Activated gamma-delta T cell (primary cell): ENCODE data around the gene CERS3.

Source experiments
- DNase-seq: peaks from one replicate; lab custom pipeline; 2025; lab: John Stamatoyannopoulos, UW

CERS3 gene

DNA sequence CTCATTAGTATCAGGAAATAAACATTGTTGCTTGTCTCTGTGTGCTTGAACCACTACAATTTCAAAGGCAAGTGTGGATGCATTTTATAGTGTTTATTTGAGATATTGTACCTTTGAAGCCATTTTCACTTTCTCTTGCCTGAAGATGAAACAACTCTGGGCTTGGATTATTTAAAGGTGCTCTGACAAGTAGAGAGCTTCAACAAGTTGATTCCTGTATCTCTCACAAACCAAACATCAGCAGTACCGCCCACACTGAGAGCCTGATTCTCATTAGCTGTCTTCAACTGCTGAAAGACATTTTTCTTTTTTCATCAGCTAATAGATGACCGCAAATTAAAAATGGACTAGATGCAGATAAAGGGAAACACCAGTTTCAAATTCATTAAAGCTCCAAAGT is 806 bp upstream of the CERS3 start:
- DNase-seq, result no peak

DNA sequence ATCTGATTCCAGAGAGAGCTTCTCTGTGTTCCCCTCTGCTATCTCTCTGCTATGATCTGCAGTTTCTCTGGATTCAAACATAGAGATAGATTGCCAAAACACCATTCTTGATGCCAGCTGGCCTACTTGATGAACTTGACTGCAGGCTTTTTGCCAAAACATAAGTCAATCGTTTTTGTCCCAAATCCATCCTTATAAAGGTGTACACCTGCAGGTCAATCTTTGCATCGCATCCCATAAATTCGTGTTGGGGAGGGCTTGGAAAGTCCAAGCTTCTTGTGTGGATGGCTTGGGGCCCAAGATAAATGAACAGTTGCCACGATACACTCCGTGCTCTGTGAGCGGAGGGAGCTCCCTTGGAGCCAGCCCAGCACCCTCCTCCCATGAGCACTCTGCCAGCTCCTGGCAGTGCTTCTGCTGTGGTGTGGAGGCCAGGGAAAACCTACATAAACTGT is 2.7 kb downstream of the CERS3 start:
- no peak for DNase-seq

DNA sequence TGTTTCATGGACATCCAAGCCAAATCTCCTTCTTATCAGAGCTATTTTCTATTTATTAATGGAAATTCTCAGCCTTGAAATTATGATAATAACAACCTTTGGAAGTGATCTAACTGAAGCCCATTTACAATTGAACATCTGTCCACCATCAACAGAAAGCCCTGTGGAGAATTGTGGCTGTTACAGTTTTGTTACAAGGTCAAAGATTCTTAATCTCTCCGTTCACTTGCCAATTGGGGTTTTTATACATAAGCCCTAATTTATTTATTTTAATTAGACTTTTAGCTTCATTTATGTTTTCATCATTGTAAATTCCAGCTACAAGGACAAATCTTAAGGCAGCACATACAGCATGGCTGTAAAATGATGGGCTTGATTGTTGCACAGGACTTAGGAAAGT is 3.3 kb downstream of the CERS3 start:
- no peak for DNase-seq

DNA sequence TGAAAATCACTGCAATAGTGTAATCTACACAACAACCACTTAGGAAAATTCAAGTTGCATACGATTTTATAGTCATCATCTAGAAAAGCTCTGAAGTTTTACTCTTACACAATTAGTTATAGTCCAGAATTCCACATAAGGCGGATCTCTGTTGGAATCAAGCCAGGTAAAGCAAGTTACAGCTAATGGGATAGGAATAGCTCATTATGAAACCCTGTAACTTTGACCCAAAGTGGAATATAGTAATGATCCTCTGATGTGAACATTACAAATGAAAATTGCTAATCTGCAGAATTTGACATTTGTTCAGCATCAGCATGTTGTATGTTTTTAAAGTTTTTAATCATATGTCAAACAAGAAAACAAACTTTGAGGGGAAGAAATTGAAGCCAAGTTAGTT is 4.4 kb downstream of the CERS3 start:
- no peak for DNase-seq

DNA sequence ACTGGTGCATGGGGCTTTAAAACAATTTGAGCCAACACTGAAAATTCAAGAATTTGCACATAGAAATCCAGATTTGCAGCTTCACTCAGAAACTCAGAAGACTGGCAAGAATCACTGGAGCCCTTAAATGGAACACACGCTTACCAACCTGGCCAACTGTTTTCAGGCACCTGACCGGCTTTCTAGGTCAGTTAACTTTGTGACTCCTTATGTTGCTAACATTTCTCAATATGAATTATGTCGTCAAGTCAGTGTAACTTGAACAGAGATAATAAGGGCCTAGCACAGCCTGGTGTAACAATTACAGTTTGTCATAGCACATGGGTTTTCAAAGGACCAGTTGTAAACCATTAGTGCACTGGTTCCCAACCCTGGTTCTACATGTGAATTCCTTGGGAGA is 6.8 kb downstream of the CERS3 start:
- DNase-seq, result no peak

DNA sequence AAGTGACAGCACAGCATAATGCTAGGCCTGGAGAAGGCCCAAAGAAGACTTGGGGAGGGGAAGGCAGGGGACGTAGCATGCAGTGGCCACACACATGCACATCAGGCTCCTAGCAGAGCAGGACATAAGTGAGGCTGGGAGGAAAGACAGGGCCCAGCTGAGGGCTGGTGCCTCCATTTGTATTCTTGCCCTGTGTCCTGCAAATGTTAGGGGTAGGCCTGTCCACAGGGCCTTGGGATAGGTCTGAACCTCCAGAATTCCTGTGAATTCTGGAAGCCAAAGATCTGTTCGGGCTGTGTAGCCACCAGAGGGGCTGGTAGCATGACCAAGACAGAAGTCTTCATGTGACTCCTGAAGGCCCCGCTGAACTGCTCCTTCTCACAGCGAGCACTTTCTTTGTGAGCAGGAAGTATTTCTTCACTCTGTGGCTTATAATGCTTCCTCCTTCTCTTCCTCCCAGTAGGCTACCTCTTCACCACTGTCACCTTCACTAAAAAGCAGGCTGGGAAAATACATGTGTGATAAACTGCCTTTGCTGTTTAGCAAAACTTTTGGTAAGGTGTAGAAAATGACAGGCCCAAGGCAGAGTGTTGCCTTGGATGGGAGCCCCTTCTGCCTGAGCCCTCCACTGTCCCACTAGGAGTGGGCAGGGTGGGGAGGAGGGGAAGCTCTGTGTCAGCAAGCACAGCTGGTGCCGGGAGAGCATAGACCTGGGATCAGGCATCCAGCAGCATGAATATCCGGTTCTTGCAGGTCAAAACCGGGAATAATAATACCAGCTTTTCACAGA is 8.4 kb downstream of the CERS3 start:
- DNase-seq, result no peak

DNA sequence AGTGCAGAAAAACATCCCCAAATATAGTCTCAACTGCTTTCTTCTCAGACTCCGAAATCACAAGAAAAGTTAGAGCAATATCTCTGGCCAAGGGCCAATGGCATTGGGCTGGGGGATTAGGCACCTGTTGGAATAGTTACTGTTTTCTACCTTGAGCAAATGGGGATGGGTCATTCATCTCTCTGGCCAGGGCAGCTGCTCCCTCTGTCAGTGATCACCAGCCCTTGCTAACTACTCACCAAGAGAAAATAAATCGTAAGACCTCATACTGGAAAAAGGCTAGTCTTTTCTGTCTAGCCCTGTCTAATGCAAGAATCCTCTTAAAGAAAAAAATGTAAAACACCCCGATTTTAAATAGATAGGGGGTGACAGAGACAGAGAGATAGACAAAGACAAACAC is 10.9 kb downstream of the CERS3 start:
- no peak for DNase-seq

DNA sequence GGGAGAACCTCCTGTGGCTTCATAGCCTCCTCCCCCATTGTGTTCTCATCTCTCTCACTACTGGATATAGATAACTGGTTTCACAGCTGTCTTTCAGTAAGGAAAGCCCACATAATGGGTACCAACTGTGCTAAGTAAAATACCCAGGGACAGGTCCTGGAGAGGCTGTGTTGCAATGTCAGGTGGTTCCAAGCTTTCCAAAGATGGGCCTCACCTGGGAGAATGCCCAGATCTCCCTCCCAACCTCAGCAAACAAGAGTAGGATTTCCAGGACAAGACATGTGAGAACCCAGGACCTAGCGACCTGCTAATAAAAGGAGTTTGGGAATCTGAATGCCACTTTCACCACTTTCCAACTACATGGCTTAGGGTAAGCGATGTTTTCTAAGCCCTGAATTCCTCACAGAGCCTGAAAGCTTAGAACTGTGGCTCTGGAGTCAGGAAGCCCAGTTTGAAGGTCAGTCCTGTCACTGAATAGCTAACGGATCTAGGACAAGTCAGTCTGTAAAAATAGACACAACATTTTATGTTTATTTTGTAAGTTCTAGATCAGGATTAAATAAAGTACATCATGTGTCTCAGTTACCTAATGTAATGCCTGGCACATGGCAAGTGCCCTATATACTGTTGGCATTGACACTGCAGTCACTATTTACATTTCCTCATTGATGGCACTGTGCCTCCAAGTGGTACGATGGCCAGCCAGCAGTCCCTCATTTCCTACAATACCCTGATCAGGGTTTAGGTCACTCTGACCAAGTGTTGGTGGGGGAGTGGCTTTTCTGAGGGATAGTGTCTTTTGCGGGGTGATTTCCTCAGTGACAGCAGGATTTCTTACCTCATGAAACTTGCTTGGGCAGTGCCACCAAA is 11.9 kb downstream of the CERS3 start:
- no peak for DNase-seq

DNA sequence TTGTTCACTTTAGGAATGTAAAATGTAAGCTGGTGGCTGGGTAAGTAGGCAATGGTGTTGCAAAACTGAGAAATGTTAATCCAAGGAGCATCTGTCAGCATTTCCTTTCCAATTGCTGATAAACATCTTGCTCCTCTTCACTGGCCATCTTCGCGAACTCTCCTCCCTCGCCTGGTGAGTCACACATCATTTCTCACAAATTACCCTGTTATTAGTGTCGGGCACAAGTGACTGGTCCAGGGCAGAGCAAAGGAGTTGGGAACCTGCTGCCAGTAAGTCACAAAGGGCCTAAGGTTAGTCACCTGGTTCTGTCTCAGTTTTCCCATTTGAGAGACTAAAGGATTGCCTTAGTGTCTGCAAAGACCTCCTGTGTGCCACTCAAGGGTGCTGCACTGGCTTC is 13.0 kb downstream of the CERS3 start:
- no peak for DNase-seq

DNA sequence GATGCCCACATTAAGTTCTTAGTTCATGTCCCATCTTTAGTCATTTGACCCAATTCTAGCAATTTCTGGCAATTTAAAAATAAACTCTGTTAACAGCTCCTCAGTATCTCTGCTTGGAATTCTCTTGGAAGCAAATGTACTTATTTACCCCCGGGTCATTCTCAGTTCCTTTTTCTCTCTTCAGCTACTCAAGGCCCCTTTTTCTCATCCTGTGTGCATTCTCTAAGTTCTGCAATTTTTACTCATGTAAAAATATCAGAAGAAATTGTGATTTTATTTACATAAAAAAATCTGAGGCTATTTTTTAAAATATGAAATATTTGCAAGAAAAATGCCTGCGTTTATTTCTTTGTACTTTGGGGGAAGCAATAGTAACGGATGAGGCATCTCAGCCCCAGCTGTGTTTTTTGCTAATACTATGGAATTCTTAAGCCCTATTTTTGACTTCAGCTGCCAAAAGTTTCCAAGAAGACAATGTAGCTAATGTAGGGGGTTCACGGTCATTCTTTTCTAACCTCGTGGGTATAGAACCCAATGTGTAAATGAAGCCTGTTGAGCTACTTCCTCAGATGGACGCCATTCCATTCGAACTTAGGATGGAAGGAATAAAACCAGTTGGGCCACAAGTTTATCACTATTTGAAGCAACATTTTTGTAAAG is 20.0 kb downstream of the CERS3 start:
- no peak for DNase-seq

DNA sequence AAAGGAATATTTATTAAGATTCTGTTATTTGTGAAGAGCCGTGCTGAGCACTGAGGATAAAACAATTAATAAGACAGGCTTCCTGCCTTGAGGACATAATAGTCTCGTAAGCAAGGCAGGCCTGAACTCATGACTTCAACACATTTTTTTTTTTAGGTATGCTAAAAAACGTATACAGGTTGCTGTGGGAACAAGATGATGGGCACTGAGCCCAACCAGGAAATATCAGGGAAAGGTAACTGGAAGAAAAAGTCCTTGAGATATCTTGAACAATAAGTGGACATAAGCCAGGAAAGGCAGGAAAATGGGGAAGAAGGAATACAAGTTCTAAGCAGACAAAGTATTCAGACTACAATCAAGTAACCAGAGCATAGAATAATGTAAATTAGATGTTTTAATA is 26.1 kb downstream of the CERS3 start:
- no peak for DNase-seq

DNA sequence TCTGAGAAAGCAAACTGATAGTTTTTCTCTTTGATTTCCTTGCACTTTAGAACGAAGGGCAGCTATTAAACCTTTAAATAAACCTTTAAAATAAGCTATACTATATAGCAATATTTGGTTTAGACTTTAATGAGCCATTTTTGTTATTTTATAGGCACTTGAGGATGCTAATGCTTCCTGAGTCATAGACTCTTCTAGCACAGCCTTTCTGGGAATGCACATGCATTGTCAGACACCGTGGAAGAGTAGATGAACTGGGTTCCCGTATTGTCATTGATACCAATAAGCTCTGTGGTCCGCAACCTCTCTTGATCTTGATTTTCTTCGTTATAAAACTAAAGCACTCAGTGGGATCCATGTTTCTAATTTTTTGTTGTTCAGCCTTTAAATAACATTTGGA is 27.6 kb downstream of the CERS3 start:
- DNase-seq, result no peak

DNA sequence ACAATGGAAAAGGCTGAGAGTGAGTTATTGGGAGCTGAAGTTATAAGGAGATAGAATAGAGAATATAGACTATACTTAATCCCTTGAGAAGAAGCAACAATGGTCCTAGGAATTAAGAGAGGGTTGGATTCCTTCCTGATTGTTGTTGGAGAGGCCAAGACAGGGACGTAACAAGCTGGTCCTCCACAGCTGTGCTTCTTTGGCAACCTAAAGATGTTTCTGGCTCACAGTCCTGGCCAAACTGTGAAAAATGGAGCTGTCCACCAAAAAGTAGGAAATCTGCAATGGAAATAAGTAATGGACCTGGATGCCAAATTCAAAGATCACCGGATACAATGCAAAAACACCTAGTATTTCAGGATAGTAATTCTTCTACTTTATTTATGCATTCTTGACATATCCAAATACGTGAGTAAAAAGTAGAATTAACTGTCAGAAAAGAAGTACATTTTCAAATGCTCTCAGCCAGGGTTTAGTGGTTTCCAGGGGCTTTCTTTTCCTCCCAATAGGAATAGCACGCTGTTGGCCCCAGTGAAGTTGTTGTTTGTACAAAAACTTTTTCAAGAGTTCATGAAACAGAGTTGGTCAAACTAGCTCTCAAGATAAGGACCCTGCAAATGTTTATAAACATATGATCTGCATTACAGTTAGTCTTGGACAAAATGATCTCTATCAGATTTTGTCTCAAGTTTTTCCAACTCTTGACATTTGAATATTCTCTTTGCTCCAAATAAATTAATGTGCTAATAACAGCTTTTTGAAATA is 28.3 kb downstream of the CERS3 start:
- DNase-seq, result no peak

DNA sequence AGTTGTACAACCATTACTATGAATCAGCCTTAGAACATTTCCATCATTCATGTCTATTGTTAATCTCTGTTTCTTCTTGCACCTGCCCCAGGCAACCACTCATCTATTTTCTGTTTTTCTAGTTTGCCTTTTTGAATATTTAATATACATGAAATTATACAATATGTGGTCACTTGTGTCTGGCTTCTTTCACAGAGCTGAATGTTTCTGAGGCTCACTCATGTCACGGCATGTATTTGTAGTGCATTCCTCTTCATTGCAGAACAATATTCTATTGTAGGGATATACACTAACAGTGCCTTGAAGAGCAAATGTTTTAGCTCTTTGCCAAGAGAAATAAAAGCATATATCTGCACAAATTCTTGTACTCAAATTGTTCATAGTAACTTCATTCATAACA is 32.9 kb downstream of the CERS3 start:
- no peak for DNase-seq

DNA sequence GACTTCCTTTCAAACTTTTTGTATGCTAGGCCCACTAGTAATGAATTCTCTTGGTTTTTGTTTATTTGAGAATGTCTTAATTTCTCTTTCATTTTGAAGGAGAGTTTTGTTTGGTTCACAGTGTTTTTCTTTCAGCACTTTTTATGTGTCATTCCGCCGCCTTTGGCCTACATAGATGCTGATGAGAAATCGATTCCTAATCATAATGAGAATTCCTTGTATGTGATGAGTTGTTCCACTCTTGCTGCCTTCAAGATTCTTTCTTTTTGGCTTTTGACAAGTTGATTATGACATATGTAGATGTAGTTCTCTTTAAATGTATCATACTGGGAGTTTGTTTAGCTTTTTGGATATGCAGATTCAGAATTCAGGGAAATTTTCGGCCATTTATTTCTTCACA is 35.5 kb downstream of the CERS3 start:
- DNase-seq, result no peak

DNA sequence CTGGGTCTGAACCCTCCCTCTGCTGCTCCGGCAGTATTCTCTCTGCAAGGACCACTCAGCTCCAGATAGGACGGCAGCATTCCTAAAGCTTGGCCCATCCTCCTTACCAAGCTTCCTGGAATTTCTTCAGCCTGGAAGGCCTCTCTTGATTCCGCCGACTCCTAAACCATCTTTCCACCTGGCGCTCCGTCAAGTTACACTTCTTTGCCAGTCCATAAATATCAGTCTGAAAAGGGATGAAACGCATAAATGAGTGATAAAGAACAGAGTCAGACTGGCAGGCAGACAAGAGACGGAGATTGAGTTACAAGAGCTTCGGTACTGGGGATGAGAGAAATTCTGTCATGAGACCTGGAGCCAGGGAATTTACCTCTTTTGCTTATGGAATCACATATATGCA is 44.3 kb downstream of the CERS3 start:
- no peak for DNase-seq

DNA sequence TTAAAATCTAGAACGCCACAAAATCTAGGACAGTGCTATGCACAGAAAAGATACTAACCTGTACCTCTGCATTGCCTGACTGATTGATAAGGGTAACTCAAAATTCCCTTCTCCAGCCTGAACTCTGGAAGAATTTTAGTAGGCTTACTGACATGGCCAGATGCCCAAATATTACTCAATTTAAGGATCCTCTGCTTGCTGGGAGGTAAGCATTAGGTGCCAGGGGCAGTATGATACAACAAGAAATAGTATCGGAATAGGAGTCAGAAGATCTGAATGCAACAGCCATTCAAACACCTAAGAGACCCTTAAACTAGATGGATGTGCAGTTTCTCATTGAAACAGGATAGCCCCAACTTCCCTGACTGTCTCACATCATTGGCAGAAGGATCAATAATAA is 45.4 kb downstream of the CERS3 start:
- no peak for DNase-seq

DNA sequence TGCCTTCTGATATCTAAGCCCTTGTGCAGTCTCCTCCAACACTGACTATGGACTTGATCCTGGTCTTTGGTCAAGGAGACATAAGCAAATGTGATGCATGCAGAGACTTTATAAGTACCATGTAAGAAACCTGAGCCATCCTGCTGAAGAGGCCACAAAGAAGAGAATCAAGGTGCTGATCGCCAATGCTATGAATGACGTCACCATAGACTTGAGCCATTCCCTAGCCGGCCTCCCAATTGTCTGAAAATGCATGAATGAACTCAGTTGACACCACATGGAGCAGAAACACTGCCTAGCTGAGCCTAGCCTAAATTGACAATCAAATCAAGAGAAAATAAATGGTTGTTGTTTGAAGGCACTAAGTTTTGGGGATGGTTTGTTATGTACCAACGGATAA is 51.9 kb downstream of the CERS3 start:
- no peak for DNase-seq

DNA sequence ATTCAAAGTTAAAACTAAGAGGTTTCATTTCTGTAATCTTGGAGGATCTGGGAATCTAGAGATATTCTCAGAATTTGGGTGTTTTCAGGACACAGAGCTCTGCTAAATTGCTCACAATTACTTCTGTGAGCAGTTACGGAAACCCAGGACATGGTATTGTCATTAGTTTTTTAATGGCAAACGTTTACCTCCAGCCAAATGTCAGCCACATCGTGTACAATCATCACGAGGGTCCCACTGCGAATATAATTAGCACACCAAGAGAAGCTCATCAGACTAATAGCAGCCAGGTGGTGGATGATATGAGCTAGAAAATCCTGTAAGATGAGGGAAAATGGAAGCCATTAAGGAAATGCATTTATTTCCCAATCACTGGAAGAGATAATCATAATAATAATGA is 56.0 kb downstream of the CERS3 start:
- no peak for DNase-seq

DNA sequence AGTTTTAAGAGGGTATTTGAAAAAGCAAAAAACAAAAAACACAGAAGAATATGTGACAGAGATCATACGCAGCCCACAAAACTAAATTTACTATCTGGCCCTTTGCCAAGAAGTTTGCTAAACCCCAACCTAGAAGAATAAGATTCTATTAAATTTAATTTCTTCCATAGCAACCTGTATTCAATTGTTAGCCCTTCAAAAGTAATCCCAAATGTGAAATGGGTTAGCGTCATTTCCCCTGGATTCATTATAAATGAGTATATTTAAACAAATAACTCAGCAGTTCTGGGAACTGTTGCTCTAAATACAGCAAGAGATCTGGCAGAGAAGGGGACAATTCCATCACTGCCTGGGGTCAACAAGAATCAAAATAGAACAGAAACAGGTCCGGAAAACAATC is 56.8 kb downstream of the CERS3 start:
- DNase-seq, result no peak

DNA sequence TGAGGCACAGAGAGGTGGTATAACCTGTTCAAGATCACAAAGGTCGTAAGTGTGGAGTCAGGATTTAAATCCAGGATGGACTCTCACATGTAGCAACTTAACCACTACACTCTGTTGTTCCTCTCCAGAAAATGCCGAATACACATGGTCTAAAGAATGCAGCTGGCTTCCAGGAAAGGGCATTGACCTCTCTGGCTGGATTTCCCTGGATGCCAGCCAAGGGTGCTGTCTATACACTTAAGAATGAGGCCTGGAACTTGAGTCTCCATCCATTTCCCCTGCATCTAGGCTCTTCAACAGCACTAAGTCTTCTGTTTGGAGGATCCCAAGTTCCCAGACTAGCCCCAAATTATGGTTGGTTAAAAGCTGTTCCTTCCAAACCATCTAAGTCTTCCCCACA is 60.5 kb downstream of the CERS3 start:
- no peak for DNase-seq

DNA sequence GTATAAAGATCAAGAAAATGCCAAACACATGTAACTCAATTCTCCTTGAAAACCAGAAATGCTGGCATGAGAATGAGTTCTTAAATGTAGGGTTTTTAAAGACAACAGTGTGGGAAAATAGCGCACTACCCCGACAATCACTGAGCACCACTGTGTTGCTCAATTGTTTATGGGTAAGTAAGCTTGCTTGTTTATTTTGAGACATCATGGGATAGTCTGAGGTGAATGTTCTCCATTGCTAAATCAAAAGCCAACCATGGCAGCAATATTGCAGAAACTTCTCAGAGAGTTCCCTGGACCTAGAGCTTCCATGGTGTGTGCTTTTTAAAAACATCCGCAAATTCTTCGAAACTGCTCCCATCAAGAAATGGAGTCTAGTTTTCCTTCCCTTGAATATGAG is 62.7 kb downstream of the CERS3 start:
- no peak for DNase-seq
